CD4-positive, alpha-beta T cell treated with Interleukin-2 at 100 ng/mL for 4 hours (primary cell): ENCODE data around the gene TMEM115.

Source experiments
- DNase-seq: peaks from one replicate; pipeline ENCODE4 v3.0.0-alpha.2; 2020; ENCODE audit warnings: low spot score

The TMEM115 gene

DNA sequence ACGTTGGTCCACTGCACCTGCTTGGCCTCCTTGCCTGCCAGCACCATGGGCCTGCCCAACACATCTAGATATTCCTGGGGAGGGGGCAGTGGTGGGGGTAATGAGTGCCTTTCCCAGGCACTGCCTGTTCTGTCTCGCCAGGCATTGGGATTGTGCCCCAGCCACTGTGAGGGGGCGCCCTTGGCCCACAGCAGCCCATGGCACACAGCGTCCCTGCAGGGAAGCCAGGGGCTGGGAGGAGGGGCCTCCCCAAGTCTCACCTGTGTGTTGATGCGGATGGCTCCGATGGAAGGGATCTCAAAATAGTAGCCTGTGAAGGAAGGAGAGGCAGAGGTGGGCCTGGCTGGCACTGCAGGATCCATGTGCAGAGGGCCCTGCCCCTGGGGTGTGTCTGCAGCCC is 18.7 kb upstream of the TMEM115 start:
- no peak for DNase-seq

DNA sequence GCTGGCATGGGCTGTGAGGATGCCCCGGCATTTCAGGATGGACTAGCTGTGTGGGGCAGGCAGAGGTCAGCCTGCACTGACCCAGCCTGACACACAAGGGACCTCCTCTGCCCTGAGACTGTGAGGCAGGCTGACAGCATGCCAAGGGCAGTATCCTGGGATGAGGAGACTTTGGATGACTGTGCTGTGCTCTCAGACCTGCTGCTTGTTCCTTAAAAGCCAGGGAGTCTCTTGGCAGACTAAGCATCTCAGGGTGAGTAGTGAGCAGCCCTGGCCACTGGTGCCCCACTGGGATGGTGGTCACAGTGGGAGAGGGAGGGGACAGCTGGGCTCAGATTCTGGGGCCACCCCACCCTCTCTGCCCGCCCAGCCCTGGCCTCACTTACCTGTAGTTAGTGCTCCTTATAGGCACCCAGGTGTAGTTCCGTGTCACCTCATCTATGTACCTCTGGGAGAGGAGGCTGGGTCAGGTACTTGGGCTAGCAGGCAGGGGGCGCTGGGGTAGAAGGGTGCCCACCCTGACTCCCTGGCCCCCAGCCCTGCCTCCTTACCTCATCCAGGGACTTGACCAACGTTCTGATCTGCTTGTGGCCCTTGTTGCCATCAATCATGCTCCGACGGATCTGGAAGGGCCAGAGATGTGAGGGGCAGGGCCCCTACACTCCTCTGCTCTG is 16.1 kb upstream of the TMEM115 start:
- DNase-seq: no peak

DNA sequence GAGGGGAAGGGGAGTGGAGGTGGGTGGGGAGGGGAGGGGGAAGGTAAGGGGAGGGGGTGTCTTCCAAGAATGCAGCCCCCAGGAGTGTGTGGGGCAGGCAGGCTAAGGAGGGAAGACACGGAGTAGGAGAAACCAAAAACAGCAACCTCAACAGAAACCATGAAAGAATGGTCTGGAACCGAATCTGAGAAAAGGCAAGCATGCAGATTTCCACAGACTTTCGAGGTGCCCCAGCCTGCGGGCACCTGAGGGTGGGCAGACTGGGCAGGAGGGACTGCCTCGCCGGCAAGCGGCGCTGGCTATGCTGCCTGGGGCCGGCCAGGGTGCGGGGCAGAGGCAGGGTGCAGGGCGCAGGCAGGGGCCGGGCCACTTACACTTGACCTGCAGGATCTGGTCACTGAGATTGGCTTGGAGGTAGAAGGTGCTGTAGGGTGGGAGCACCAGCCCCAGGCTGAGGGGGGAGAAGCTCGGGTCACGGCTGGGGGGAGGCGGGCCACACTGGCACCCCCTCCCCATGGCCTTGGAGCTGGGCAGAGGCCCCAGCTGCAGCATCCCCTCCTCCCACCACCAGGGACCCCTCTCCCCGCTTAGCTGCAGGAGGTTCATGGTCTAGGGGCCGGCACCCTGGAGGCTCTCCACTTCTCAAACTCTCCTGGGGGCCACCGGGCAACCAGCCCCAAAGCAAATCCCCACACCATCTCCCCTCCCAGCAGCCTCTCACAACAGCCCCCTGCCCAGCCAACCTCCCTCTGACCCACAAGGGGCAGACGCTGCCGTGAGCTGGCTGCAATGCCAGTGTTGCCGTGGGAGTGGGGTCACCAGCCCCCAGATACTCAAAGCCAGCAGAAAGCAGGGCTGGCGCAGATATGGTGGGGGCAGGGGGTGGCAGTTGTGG is 15.3 kb upstream of the TMEM115 start:
- no peak for DNase-seq

DNA sequence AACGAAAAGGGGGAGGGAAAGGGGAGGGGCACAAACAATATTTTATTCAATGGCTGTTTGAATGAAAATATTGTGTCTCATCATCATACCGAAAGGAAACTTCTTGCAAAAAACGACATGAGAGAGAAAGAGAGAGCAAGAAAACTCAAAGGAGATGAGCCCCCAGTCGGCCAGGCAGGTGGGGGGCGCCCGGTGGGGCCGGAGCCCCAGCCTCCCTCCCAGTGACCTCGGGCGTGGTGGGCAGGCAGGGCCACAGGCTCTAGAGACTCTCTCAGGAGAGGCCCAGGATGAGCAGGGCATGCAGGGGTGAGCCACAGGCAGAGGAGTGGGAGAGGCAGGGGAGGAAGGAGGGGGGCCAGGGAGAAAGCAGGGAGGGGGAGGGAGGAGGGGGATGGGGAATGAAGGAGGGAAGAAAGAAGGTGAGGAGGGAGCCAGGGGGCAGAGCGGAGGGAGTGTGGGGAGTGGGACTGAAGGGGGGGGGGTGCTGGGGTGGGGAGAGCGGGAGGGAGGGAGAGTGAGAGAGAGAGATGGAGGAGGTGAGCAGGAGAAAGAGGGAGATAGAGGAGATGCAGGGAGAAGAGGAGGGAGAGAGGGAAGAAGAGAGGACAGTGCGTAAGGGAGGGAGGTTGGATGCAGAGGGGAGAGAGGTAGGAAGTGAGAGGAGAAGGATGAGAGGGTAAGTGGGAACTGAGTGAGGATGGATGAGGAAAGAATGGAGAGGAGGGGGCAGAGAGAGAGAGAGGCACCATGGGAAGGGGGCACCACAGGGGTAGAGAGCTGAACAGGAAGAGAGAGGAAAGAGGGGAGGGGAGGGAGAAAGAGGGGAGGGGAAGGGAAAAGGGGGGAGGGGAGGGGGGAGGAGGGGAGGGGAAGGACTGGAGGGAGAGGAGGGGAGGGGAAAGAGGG is 14.1 kb upstream of the TMEM115 start:
- no peak for DNase-seq

DNA sequence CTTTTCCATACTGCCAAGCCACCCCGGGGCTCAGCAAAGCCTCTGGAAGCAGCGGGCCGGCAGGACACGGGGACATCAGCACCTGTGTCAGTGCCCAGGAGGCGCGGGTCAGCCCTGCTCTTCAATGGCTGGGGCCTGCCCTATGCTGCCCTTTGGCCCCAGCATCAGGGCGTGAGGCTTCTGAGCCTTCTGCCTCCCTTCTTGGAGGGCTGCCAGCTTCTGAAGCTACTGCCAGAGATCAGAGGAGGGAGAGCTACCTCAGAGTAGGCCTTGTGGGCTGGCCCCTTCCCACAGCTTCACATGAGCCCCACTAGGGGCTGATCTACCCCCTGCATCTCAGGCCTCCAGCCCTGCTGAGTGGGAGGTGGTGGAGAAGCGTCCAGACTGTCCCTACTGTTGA is 13.0 kb upstream of the TMEM115 start:
- DNase-seq: no peak

DNA sequence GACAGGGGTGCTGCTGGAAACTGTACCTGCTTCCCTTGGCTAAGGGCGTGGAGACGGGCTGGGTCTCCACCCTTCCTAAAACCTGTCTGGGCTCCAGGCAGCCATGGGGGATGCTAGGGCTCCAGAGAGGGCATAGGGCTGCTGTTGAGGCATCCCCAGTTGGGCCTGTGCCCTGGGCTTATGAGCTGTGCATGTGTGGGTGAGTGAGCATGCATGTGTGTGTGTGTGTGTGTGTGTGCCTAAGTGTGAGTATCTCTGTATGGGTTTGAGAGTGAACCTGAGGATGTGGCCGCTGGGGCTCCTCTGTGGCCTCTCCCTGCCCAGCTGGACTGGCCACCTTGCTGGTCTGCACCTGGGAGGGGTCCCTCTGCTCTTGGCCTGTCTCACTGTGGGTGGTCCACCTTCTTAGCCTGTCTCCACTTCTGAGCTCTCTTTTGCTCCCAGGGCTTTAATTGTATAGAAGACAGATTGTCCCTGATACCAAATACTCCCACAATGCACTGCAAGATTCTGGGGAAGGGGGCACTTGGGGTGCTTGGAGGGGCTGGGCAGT is 11.9 kb upstream of the TMEM115 start:
- DNase-seq: no peak

DNA sequence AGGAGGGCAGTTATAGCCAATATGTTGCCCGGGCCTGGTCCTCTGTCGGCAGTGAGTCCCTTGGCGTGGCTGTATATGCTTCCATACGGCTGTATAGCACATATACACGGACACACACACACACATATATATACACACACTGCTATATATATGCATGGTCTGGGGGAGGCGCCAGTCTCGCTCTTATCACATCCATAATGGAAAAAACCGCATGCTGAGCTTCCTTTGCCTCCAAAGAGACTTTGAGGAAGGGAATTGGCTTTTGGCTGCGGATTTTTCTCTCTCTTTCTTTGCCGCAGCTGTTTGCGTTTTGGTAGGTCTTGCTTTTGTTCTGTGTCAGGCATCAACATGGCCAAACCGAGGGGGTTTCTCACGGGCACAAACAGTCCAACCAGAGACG is 11.3 kb upstream of the TMEM115 start:
- no peak for DNase-seq

DNA sequence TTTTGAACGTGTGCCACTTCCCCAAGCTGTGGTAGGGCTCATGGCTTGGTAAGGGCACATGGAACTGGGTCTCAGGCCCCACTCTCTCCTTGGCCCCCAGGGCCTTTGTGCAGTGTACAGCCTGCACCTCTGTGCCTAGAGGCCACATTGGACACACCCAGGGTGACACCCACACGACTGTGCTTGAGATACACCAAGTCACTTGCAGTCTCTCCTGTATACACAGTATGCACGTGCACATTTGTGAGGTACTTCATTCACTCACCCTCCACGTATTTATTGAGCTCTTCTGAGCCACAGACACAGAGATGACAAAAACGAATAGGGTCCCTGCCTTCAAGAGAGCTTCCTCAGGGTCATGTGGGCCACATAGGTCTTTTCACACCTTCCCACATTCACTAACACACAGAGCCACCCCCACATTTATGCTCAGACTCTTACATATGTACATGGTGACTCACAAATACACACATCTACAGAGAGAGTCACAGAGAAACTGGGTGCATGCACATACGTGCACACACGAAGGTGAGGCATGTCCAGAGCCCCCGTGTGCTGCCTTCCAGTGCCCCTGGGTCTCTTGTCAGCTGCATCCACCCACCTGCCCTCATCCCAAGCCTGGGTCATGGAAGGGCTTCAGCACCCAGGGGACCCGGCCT is 9.8 kb upstream of the TMEM115 start:
- no peak for DNase-seq

DNA sequence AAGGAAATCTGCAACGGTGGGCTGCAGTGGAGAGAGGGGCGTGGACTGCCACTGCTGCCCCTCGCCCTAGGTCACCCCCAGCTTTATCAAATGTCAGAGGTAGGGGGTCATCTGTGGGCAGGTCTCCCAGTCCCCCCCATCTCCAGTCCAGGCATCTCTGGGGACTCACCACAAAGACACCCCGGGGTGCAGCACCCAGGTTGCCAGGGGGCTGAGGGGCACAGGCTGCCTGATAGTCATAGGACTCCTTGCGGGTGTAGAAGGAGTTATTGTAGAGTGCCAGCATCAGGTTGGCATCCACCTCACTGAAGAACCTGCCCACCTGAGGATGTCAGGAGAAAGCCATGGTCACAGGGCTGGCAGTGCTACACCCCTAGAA is 6.5 kb upstream of the TMEM115 start:
- DNase-seq: no peak

DNA sequence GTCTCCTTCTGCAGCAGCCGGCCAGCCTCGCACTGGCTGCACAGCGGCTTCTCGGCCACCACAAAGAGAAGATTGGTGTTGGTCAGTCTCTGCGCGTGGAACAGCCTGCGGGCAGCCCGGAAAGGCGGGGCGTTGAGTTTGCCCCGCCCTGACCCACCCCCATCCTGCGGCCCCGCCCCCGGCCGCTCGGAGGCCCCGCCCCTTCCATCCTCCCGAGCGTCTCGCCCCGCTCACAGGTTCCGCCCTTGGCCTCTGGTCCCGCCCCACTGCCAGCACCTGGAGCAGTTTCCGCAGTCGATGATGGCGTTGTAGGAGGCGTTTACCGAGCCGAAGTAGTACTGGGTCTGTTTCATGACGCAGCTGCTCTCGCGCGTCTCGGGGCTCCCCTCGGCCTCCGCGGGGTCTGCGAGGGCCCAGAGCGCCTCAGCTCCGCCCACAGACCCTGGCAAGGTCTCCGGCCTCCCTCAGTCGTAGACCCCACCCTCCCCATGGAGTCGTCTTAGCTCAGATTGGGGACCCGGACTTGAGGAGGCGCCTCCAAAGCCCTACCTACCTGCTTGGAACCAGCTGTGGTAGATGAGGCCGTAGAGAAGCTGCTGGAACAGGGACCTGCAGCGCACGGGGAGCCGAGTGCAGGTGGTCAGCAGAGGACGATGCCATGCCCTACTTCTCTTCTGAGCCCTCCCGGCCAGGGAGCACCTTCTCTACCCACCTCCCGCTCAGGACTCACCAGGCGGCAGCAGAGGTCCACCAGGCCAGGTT is 5.9 kb upstream of the TMEM115 start:
- peak; percentile 95 for DNase-seq

DNA sequence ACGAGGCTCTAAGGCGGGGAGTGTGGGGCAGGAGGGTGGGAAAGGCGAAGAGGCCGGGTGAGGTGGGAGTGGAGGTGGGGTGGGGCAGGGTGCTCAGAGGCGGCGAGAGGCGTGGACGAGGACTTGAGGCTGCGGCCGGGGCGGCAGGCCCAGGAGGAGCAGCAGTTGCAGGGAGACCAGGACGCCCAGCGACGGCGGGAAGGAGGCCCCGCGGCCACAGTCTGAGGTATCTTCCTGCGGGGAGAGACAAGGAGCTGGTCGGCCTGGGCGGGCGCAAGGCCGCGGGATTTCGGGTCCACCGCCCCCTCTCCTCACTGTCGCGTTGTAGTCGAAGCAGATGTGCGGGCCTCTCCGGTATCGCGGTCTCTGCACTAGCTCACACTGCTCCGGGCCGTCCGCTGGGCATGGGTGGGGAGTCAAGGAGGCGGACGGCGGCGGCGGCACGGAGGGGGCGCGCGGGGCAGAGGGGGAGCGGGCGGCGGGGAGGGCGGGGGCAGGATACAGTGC is 5.3 kb upstream of the TMEM115 start:
- DNase-seq: no peak

DNA sequence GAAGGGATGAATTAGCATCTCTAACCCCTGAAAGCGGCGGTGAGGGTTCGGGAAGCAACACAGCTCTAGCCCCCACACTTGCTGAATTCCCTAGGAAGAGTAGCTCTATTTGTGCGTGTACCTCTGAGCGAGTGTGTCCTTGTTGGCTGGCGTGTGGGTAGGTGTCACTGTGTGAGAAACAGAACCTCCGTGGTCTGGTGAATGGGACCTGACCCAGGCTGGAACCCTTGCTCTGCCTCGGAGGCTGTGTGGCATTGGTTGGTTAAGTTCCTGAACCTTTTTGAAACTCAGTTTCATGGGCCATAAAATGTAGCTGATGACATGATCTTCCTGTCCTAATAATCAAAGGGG is 414 bp upstream of the TMEM115 start:
- DNase-seq: no peak

DNA sequence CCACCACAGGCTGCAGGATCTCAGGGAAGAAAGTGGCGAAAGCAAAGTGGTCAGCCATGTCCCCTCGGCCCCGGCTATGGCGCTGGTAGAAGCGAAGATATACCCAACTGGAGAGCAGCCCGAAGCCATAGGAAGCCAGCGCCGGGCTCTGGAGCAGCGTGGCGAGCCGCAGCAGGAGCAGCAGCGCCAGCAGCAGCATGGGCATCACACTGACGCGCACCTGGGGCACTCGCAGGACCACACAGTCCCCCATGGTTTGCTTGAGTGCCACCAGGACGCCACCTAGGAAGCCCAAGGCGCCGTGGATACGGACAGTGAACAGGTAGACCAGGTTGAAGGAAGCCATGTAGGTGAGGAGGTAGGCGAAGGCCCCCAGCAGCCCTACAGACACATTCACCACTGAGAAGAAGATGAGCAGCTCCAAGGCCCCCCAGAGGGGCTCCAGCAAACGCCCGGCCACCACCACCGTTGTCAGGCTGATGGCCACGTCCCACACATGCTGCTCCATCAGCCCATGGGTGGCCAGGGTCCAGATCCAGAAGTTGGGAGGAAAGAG is 888 bp downstream of the TMEM115 start:
- no peak for DNase-seq

DNA sequence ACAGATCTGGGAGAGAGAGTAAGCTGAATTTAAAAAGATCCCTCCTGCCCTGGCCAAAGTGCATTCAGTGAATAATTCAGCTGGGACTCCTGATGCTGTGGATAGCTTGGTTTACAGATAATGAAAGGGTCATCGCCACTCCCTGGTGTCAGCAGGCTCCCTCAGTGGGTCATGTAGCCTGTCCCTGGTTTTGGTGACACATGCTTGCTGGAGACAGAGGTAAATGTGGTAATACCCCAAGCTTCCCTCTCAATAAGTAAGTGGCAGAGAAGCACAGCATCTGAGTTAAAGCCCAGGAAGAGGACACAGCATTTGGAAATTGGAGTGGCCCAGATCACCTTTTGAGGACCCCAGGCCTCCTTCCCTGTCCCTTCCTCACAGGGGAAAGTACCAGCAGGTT is 1.8 kb downstream of the TMEM115 start:
- DNase-seq: no peak

DNA sequence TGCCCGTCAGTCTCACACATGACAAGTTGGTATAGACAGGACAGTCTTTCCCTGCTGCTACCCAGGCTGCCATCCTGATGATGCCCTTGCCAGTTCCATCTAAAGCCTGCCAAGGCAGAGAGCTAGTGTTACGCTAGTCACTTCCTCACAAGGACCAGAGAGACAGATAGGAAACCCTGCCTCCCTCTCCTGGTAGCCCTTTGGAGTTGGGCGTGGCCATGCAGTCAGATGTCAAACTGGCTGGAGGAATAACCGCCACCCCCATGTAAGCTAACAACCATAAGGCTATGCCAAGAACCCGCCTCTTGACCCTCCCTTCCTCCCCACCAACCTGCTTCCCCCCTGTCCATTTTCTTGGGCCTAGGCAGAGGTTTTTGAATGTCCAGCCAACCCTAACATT is 2.8 kb downstream of the TMEM115 start:
- DNase-seq: no peak

DNA sequence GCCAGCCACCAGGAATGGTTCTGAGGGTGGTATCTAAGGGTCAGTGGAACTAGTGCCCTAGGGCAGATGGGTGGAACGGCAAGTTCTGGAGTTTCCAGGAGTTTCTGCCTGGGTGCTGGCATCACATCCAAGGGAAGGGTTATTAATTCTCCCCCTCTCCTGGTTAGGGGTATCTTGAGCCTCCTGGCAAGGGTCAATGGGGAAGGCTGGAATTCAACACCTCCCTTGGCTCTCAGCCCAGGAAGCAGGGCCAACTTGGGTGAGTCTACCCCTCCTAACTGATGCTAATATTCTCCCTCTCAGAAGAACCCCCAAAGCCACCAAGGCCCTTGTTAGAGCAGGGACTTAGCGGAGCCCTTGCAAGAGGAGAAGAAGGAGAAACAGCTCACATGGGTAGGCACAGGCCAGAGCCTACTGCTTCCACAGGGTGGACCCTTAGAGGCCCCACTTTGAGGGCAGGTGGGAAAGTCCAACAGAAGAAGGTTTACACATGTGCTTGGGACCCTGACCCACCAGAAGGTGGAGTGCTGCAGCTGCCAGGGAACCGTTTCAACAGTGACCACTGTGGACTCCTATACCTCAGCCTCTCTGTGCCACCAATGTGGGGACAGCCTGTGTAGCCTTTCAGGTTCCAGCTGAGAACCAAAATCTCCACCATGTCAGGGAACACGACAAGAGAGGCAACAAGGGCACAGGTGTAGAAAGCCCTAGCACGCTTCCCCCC is 3.3 kb downstream of the TMEM115 start:
- DNase-seq: no peak

DNA sequence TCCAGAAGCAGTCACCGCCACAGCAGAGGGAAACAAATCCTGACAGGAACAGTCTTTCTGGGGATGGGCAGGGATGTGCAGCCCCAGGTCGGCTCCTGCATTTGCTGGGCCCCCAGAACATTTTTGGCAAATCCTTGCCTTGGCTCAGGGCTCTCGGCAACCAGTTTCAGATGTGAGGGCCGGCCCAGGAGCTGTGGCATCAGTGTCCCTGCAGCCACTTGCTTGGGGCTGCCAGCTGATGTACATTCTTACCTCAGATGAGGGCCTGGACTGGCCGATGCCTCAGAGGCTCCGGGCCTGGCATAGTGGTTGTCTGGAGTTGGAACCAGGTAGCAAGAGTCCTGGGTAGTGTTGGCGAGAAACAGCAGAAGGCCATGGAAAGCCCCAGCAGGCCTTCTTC is 4.5 kb downstream of the TMEM115 start:
- no peak for DNase-seq

DNA sequence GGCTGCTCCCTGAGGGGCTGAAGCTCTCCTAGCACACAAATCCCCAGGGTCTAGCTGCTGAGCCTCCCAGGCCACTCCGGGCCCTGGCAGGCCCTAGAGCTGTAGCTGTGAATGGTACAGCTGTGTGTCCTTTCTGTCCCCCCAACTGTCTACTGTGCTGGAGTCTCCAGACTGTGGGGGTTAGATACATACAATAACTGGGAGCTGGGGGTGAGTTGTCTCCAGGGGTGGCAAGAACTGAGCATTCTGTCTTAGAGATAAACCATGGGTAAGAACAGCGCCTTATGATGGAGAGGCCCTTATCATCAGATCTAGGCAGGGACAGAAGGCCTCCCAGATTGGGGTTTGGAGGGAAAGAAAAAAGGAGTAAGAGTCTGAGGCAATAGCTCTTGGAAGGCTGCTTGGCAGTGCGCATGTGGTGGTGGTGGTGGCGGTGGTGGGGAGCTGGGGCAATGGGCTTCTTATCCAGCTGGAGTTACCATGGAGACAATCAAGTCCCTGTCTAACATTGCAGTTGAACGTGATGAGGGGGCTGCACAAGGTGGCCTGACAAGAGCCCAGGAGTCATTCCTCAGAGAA is 5.0 kb downstream of the TMEM115 start:
- DNase-seq: no peak

DNA sequence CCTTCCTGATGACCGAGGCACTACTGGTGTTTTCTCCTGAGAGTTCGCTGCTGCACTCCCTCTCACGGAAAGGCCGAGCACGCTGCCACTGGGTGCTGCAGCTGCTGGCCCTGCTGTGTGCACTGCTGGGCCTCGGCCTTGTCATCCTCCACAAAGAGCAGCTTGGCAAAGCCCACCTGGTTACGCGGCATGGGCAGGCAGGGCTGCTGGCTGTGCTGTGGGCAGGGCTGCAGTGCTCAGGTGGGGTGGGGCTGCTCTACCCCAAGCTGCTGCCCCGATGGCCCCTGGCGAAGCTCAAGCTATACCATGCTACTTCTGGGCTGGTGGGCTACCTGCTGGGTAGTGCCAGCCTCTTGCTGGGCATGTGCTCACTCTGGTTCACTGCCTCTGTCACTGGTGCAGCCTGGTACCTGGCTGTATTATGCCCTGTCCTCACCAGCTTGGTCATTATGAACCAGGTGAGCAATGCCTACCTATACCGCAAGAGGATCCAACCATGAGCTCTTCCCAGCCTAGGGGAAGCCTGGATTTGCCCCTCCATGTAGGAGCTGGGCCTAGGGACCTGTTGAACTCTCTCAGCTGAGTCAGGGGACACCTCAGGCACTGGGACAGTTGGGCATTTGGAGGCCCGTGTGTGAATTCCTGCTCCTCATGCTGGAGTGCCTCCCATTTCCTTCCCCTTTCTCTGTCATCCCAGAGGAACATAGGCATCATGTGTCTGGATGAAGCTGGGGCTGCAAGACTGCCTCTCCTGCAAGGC is 5.9 kb downstream of the TMEM115 start:
- no peak for DNase-seq
